Stimulated activated CD8-positive, alpha-beta memory T cell treated with anti-CD3 and anti-CD28 coated beads, Interleukin-4, amount 100 ng/mL, for 48 hours (primary cell): ENCODE measurements around the gene FCAMR.
"Not testable (repeated sequence)": the region's sequence is repeated elsewhere in the genome, so short reads cannot be mapped to it uniquely, and the experiment has no call there.

Source experiments
- DNase-seq: peaks from one replicate; pipeline ENCODE4 v3.0.0-alpha.2; 2020

Gene FCAMR

GRCh38 chr1:206930210-206930798, 40.0 kb downstream of the FCAMR start:
- DNase-seq: peak; percentile 76

- no peak for DNase-seq
These were observed 40.7 kb downstream of the FCAMR start for GRCh38 chr1:206929524-206929923.

- no peak for DNase-seq
These were observed 44.0 kb downstream of the FCAMR start for GRCh38 chr1:206926286-206926685.

- DNase-seq: peak; percentile 80
These were observed 45.0 kb downstream of the FCAMR start for GRCh38 chr1:206925106-206925736.

GRCh38 chr1:206924592-206925105, 45.6 kb downstream of the FCAMR start:
- peak; percentile 60 for DNase-seq

- not testable (repeated sequence) for DNase-seq
These were observed 46.2 kb downstream of the FCAMR start for GRCh38 chr1:206923961-206924557.

GRCh38 chr1:206923009-206923960, 47.0 kb downstream of the FCAMR start:
- DNase-seq: peak; percentile 78

GRCh38 chr1:206922524-206922923, 47.7 kb downstream of the FCAMR start:
- DNase-seq: no peak

- peak; percentile 51 for DNase-seq
These were observed 48.4 kb downstream of the FCAMR start, which contains the start of gene FCMR for GRCh38 chr1:206921772-206922265. Gene FCMR, minus strand, starts transcription at chr1:206921941. Its CDS starts 87 bp downstream, at chr1:206921854.

GRCh38 chr1:206918076-206918475, 52.2 kb downstream of the FCAMR start:
- DNase-seq: no peak

- no peak for DNase-seq
These were observed 54.1 kb downstream of the FCAMR start for GRCh38 chr1:206916000-206916709.

- no peak for DNase-seq
These were observed 55.1 kb downstream of the FCAMR start for GRCh38 chr1:206915030-206915735.

GRCh38 chr1:206913766-206914537, 56.3 kb downstream of the FCAMR start:
- no peak for DNase-seq

- peak; percentile 73 for DNase-seq
These were observed 57.7 kb downstream of the FCAMR start for GRCh38 chr1:206912445-206913095.

GRCh38 chr1:206911064-206911663, 59.1 kb downstream of the FCAMR start:
- DNase-seq: no peak

GRCh38 chr1:206909883-206910318, 60.4 kb downstream of the FCAMR start:
- no peak for DNase-seq

- peak; percentile 65 for DNase-seq
These were observed 60.9 kb downstream of the FCAMR start for GRCh38 chr1:206909161-206909882.

GRCh38 chr1:206908038-206908437, 62.2 kb downstream of the FCAMR start:
- no peak for DNase-seq
